Stimulated activated CD8-positive, alpha-beta memory T cell treated with anti-CD3 and anti-CD28 coated beads, Interleukin-12 subunit alpha, Interleukin-12 subunit beta, amount 100 ng/mL, for 24 hours (primary cell): ENCODE measurements around the gene DNAH9.

ENCODE experiments used
- DNase-seq: peaks from one replicate; pipeline ENCODE4 v3.0.0-alpha.2; 2020; ENCODE audit errors: extremely low read depth

DNAH9 gene

GRCh38 chr17:11598274-11599221 lies at the start of gene DNAH9:
TSS of gene DNAH9 (plus strand) at chr17:11598470. CDS start at chr17:11598499, 29 bp downstream.
- DNase-seq: no peak

DNA sequence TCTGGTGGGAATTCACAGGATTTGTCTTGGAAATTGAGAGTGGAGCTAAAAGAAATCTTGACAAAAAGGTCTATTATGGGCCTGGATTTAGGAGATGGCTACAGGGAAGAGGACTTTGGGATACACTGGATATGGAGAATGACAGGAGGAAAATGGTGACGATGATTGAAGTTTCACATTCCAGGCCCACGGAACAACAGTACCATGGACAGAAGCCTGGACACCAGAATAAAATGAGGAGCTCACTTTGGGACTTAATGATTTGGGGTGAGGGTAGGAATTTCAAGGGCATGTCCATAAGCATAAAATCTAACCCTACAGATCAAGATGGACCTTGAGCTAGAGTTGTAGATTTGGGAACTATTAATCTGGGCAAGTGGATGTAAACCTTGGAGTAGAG lies 47.8 kb upstream of the DNAH9 start:
- no peak for DNase-seq

DNA sequence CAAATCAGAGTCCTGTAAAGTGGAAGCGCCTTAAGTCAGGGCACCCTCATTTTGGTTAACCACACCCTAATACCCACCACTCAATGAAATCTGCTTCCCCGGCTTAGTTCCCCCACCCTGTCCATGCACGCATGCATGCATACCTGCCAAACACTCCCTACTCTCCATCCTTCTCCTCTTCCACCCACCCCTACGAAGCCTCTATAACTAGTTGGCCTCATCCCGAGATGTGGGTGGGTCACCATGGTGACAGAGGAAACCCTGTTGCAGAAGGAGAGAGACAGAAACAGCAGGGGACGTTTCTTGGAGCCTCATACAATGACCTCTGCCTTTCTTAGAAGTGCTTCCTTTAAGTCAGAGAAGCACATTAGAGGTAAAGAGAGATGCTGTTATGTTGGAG lies 46.8 kb upstream of the DNAH9 start:
- DNase-seq: no peak

- DNase-seq: no peak
Observed at GRCh38 chr17:11553135-11553534, 45.1 kb upstream of the DNAH9 start.

DNA sequence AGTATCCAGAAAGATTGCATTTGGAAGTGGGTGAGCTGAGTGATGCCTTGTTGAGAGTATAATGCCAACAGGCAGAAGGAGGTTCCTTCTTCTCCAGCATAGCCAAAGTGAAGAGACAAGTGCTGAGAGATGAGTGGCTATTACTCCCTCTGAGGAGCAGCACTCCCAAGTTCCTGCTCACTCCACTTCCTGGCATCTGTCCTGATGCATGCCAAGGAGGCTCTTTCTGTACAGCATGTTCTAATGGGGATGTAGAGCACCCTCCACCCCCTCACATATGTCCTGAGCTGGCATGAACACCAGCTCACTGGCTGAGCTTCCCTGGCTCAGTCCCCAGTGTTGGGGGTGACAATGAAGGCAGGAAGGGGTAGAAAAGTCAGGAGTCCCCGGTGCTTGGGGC lies 44.2 kb upstream of the DNAH9 start:
- no peak for DNase-seq

DNA sequence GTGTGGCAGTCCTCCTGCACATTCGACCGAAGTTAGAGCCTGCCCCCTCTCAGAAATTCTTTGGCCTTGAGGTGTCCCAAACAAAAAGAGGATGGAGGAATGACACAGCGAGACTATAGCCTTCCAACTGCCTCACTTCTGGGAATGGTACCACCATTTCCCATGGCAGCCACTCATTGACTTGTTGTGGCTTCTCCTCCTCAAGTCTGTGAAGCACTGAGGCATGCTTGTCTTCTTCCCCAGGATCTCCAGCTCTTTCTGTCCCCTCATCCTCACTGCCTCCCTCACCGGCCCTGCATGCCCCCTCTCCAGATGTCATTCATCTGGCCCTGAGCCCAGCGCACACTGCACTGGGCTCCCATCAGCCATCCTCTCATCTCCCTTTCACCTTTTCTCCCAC lies 43.7 kb upstream of the DNAH9 start:
- no peak for DNase-seq

DNA sequence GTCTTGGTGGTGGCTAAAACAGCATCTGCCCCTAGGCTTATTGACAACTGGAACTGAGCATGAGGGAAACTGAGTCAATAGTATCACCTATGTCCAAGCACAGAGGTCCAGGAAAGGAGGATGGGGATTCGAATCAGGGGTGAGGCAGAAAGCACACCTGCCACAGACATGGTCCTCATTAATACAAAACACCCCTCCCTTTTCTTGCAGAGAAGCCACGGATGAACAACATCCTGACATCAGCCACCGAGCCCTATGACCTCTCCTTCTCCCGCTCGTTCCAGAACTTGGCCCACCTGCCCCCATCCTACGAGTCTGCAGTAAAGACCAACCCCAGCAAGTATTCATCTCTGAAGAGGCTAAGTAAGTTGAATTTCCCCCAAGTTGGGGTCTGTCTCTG lies 42.7 kb upstream of the DNAH9 start:
- DNase-seq: no peak

DNA sequence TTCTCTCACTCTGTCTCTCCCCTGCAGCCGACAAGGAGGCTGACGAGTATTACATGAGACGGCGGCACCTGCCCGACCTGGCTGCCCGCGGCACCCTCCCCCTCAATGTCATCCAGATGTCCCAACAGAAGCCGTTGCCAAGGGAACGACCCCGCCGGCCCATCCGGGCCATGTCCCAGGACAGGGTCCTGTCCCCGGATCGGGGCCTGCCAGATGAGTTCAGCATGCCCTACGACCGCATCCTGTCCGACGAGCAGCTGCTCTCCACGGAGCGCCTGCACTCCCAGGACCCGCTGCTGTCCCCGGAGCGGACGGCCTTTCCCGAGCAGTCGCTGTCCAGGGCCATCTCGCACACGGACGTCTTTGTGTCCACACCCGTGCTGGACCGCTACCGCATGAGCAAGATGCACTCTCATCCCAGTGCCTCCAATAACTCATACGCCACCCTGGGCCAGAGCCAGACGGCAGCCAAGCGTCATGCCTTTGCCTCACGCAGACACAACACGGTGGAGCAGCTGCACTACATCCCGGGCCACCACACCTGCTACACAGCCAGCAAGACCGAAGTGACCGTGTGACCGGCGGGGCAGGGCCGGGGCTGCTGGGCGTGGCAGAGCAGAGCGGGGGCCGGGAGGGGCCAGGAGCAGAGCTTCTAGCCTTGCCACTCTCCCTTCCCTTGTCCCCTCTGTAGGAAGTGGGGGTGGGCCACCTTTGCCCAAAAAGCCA lies 40.4 kb upstream of the DNAH9 start:
- DNase-seq: no peak

- no peak for DNase-seq
Observed at GRCh38 chr17:11558681-11559234, 39.5 kb upstream of the DNAH9 start.

DNA sequence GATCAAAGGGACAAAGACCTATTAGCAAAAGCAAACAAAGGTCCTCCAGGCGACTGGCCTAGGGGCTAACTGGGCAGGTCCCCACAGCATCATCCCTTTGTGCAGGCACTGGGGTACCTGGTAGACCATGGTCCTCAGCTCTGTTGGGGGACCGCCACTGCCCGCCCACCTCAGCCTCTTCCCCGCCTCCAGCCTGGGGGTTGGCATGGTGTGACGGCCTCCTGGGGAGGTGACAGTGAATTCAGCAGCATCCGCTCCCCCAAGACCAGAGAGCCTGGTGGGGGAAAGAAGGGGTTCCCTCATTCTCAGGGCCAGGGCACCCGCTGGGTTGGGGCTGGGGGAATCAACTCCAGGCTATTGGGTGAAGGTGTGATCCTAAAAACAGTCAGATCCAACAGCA lies 38.7 kb upstream of the DNAH9 start:
- no peak for DNase-seq

- no peak for DNase-seq
Observed at GRCh38 chr17:11561281-11561680, 37.0 kb upstream of the DNAH9 start.

DNA sequence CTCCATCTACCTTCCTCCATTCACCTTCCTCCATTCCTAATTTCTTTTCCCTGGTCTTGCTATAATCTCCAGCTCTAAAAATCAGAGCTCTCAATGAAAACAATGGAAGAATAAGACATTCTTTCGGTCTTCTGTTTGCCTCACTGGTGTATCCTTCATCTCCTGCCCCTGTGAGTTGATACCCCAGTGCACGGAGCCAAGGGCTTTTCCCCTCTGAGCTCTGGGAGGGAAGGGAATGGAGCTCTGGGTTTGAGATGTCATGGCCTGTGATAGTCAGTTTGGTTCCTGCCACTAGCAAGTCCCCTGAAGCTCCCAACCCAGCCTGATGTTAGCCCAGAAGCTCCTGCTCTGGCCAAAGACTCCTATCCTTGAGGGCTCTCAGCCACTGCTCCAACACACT lies 36.6 kb upstream of the DNAH9 start:
- DNase-seq: no peak

GRCh38 chr17:11564589-11565380 lies 33.5 kb upstream of the DNAH9 start:
- no peak for DNase-seq

DNA sequence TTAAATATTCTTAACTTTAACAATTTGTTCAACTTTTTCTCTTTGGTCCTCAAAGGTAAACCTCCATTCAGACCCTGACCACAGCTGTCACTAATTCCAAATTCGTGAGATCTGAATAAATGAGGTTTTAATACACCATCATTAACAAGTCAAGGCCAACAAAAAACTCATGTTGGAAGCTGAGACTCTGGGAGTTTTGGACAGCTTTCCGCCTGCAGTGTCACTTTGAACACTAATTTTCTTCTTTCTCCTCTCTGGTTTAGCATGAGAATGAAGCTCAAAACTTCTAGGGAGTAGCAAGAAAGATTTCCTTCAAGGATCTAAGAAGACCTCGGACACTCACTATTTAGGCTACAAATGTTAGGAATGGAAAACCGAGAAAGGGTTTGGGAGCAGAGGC lies 32.7 kb upstream of the DNAH9 start:
- DNase-seq: no peak

DNA sequence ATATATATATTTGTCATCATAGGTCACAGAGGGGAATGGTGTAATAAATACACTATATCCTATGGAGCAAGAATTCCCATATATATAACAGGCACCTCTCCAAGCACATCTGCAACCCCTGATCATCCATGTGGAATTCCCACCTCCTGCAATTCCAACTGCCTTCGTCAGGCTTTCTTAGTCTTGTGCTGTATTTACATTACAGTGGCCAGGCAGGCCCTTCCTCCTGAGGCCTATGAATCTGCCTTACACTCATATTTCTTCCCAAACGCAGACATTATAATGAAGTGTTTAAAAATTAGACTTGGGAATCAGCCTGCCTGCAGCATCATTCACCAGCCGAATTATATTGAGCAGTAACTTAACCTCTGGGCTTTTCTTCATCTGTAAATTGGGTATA lies 19.3 kb upstream of the DNAH9 start:
- no peak for DNase-seq

DNA sequence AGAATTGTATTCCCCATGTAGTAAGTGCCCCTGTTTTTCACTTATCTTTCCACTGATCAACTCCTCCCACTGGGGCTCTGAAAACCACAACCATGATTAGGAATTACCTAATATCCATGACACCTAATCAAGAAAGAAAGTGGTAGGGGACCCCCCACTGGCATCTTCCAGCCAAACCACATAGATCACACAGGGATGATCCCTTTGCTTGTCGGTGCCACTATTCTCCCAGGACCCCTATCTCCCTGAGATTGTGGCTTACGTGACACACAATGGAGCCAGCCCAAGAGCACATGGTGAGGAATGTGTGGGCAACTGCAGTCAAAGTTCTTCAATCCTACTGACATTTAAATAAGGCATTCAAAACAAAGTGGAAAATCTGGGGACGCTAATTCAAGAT lies 17.6 kb upstream of the DNAH9 start:
- no peak for DNase-seq

DNA sequence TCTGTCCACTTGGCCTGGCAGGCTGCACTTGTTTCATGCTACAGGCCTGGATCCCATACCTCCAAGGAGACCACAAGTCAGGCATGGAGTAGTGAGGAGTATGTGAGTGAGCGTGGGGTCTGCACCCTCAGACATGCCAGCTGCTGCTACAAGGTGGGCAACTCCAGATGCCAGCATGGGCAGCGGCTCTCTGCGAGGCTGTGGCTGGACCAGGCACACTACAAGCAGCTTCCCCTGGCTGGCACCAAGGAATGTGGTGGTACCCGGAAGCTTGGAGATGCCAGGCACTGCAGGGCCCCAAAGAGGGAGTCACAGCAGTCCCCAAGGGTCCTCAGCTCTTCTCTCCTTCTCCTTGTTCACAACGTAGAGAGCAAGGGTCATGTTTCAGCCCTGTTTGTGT lies 16.1 kb upstream of the DNAH9 start:
- DNase-seq: no peak

- DNase-seq: no peak
Observed at GRCh38 chr17:11583306-11583992, 14.8 kb upstream of the DNAH9 start.

- no peak for DNase-seq
Observed at GRCh38 chr17:11589716-11590115, 8.6 kb upstream of the DNAH9 start.

DNA sequence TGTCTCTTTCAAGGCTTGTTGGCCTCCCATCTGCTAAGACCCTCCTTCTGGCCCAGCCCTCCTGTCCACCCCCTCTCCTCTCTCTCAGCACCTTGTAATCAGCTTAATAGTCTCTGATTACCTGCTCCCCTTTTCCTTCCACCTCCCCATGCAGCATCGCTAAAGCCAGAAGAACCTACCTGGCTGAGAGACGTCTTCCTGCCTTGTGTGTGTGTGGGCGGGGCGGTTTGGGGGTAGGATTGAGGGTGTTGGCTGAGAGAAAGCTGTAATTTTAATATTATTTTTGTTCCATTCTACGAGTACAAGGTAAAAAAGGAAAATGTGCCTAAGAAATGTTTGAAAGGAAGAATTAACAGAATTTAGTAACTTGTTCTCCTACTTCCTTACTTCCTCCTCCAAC lies 3.4 kb downstream of the DNAH9 start:
- DNase-seq: no peak

- DNase-seq: no peak
Observed at GRCh38 chr17:11608396-11608795, 10.1 kb downstream of the DNAH9 start.
